GM23248 (cell line): ENCODE results near the gene PNPLA8.

Experiments
- EZH2 ChIP-seq: fragments of 200-600 bp; sonication (generic); IDR thresholded peaks from 2 replicates; pipeline ENCODE4 v1.6.1; 2018; ENCODE audit warnings: antibody characterized with exemption, mild to moderate bottlenecking; ENCODE audit not compliant: insufficient read depth, poor library complexity, severe bottlenecking
- EZH2phosphoT487 ChIP-seq: fragments of 200-600 bp; sonication (generic); IDR thresholded peaks from 2 replicates; pipeline ENCODE4 v1.6.1; 2018; ENCODE audit warnings: antibody characterized with exemption, moderate library complexity, mild to moderate bottlenecking, low read depth; ENCODE audit not compliant: insufficient read depth

DNA sequence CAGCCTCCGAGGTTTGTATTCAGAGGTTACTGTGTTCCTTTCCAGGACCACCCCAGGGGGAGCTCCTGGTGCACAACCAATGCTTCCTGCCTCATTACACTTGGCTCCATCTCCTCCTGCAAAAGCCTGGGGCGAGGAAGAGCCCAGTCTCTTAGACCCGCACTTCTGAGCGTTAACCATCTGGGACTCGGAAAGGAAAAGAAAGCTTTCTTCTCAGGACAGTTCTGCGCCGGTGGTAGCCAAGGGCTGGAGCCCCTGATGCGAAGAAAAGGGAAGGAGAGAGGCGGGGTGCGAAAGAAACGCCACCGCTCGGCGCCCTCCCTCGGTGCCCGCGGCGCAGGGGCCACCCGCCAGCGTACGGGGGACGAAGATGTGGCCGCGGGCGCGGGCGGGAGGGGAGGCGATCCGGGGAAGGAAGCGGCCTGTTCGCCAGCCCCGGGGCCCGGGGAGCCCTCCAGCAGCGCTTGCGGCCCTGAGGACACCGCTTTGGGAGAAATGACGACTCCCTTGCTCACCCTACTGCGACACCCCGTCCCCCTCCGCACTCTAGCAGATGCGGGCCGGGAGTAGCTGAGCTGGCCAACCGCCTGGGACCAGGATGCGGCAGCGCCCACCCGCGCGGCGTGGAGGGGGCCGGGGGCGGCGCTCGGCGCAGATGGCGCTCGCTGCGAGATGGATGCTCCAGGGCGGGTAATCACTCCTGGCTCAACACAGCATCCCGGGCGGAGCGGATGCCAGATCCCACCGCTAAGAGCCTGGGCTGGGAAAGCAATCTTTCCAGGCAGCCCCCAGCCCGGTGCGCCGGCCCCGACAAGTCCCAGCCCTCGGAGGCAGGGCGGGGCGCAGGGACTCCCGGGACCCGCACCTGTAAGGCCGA lies 71.0 kb downstream of the PNPLA8 start:
- TF ChIP-seq EZH2phosphoT487 (no peak), EZH2 (no peak)
